Measurements from ENCODE around the gene ENTR1.

ENTR1 gene

DNA sequence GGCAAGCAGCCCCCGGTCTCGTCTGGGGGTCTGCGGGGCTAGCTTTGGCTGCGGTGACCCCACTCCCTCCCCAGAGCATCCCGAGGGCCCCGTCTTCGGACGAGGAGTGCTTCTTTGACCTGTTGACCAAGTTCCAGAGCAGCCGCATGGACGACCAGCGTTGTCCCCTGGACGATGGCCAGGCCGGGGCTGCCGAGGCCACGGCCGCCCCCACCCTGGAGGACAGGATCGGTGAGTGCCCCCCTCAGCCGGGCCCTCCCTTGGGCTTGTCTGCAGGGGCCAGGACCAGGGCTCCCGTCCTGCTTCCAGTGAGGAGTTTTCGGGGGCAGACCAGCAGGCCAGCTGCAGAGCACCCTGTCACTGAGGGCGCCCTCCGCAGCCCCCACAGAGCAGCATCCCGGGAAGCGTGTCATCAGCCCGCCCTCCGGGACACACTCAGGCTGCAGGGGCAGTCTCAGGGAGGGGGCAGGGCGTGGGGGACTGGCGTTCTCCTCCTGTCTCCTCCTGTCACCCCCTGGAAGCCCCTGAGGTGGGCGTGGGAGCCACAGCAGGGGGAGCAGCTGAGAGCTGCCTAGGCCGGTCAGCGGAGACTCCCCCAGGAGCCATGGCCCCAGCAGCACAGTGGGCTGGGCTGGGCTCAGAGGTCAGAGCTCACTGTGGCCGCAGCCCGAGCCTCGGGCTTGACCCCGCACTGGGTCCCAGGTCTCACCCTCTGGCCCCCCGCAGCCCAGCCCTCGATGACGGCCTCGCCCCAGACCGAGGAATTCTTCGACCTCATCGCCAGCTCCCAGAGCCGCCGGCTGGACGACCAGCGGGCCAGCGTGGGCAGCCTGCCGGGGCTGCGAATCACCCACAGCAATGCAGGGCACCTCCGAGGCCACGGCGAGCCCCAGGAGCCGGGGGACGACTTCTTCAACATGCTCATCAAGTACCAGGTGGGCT is 54.5 kb downstream of the ENTR1 start:
- TF ChIP-seq, protein P1, sequence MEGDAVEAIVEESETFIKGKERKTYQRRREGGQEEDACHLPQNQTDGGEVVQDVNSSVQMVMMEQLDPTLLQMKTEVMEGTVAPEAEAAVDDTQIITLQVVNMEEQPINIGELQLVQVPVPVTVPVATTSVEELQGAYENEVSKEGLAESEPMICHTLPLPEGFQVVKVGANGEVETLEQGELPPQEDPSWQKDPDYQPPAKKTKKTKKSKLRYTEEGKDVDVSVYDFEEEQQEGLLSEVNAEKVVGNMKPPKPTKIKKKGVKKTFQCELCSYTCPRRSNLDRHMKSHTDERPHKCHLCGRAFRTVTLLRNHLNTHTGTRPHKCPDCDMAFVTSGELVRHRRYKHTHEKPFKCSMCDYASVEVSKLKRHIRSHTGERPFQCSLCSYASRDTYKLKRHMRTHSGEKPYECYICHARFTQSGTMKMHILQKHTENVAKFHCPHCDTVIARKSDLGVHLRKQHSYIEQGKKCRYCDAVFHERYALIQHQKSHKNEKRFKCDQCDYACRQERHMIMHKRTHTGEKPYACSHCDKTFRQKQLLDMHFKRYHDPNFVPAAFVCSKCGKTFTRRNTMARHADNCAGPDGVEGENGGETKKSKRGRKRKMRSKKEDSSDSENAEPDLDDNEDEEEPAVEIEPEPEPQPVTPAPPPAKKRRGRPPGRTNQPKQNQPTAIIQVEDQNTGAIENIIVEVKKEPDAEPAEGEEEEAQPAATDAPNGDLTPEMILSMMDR (IDR thresholded peaks at IDR 0.05; ENCODE audit: insufficient read depth, low read length, poor library complexity, severe bottlenecking) = no peak
- no peak overlapping the region for H3K4me3 ChIP-seq (replicated peaks; ENCODE audit: low read depth, low read length)
- no peak for DNase-seq (ENCODE audit: extremely low read depth, insufficient read length)
- no peaks in the 10 kb centered on the region; the same call in 1 of the 2 replicates for H3K27me3 ChIP-seq (replicated peaks; ENCODE audit: control insufficient read depth, insufficient read depth, low read length)
- no peaks in the 10 kb centered on the region for H3K36me3 ChIP-seq (ENCODE audit: control insufficient read depth, insufficient read depth, low read length)

DNA sequence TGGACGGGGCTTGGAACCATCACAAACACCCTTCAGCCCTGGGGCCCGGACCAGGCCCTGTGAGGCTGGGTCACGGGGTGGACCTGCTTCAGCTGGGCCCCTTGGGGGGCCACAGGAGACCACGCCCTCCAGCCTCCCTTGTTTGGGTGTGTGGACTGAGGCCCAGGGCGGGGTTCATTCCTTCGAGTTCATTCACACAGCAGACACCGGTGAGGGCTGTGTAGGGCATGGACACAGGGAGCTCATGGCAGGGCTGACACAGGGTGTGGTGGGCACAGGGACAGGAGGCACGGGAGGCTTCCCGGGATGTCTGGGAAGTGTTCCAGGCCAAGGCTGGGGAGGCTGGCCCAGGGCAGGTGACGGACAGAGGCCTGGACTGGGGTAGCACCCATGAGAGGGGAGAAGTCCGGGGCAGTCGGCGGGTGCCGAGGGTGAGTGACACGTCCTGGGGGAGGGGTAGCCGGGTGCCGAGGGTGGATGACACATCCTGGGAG is 55.8 kb downstream of the ENTR1 start:
- no peak for DNase-seq (ENCODE audit: extremely low read depth, insufficient read length)
- Histone ChIP-seq H3K4me3 (replicated peaks; ENCODE audit: low read depth, low read length) (no peak overlapping the region), H3K36me3 (ENCODE audit: control insufficient read depth, insufficient read depth, low read length) (no peaks in the 10 kb centered on the region), H3K27me3 (replicated peaks; ENCODE audit: control insufficient read depth, insufficient read depth, low read length) (no peaks in the 10 kb centered on the region; the same call in 1 of the 2 replicates)
- TF ChIP-seq, protein P1 (IDR thresholded peaks at IDR 0.05; ENCODE audit: insufficient read depth, low read length, poor library complexity, severe bottlenecking) = no peak

DNA sequence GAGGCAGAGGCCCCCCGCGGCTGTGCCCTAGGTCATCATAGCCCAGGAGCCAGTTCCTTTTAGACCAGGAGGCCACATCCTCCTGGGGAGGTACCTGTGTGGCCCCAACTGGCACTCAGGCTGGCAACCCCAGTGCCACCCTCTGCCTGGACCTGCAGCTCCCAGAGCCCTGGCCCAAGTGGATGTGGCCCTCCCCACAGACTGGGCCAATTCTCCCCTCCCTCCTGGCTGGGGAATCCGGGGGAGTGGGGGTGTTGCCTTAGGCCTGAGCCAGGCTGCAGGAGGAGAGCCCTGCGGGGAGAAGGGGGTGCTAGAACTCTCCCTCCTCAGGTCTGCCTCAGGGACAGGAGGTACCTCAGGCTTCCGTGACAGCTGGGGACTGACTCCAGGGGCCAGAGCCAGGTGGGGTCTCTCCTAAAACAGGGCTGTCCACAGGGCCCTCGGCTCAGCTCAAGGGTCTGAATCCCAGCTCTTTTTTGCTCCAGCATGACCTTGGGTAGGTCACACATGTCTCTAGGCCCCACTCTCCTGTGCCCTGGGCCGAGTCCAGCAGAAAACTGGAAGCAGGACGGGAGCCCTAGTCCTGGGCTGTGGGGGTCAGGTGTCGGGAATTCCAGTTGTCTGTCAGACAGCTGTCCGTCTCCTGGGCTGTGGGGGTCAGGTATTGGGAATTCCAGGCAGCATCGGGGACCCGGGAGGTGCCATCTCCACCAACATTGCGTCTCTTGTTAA is 56.5 kb downstream of the ENTR1 start:
- no peak overlapping the region for H3K4me3 ChIP-seq (replicated peaks; ENCODE audit: low read depth, low read length)
- TF ChIP-seq, protein P1 (IDR thresholded peaks at IDR 0.05; ENCODE audit: insufficient read depth, low read length, poor library complexity, severe bottlenecking) = no peak
- no peaks in the 10 kb centered on the region for H3K36me3 ChIP-seq (ENCODE audit: control insufficient read depth, insufficient read depth, low read length)
- H3K27me3 ChIP-seq (replicated peaks; ENCODE audit: control insufficient read depth, insufficient read depth, low read length) = no peaks in the 10 kb centered on the region; the same call in 1 of the 2 replicates
- no peak for DNase-seq (ENCODE audit: extremely low read depth, insufficient read length)

DNA sequence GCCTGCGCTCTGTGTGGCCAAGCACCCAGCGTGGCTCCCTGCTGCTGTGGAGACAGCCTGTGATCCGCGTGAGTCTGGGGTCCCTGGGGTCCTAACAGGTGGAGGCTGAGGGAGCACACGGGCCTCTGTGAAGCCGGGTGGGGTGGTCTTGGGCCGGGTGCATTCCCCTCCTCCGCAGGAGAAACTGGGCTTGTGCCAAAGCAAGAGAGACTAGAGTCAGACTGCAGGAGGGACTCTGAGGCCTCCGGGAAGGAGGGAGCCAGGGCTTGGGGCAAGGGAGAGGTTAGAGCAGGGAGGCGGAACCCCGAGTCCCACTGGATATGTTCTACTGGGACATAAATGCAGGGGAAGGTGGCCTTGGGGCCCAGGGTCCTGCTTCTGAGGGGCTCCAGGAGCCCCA is 57.3 kb downstream of the ENTR1 start:
- Histone ChIP-seq H3K27me3 (replicated peaks; ENCODE audit: control insufficient read depth, insufficient read depth, low read length) (no peaks in the 10 kb centered on the region; the same call in 1 of the 2 replicates), H3K4me3 (replicated peaks; ENCODE audit: low read depth, low read length) (no peak overlapping the region), H3K36me3 (ENCODE audit: control insufficient read depth, insufficient read depth, low read length) (no peaks in the 10 kb centered on the region)
- TF ChIP-seq, protein P1 (IDR thresholded peaks at IDR 0.05; ENCODE audit: insufficient read depth, low read length, poor library complexity, severe bottlenecking) = no peak
- DNase-seq (ENCODE audit: extremely low read depth, insufficient read length) = no peak

DNA sequence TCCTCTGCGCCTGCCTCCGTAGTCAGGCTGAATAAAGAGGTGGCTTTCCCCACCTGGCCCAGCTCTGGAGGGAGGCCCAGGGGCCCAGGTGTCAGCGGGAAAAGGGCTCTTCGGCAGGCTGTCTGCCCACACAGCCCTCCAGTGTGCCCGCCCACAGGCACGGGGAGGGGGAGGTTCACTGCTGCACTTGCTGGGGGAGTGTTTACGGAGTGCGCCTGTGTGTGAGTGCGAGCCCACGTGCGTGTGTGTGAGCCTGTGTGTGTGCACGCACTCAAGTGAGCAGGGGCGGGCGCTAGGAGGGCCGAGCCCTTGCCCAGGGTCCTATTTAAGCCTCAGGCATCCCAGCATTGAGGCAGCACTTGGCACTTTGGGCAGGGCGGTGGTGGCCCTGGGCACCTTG is 57.7 kb downstream of the ENTR1 start:
- TF ChIP-seq, protein P1 (IDR thresholded peaks at IDR 0.05; ENCODE audit: insufficient read depth, low read length, poor library complexity, severe bottlenecking) = no peak
- Histone ChIP-seq H3K36me3 (ENCODE audit: control insufficient read depth, insufficient read depth, low read length) (no peaks in the 10 kb centered on the region), H3K27me3 (replicated peaks; ENCODE audit: control insufficient read depth, insufficient read depth, low read length) (no peaks in the 10 kb centered on the region; the same call in 1 of the 2 replicates), H3K4me3 (replicated peaks; ENCODE audit: low read depth, low read length) (no peak overlapping the region)
- DNase-seq (ENCODE audit: extremely low read depth, insufficient read length) = no peak
